SK-N-SH (cell line): ENCODE data around the gene NDUFAF8. TPM values are rescaled to one million over a fixed set of nuclear protein-coding genes. Genes with fewer than 3 reads are reported as not detected.

Experiments used
- CTCF ChIA-PET: fragments of 300-600, 350-600 bp; formaldehyde crosslinking; extraction: SDS; loops from one replicate; lab custom pipeline; 2021; lab: Yijun Ruan, JAX
- POLR2A ChIA-PET: fragments of 350-600 bp; sonication (Branson Sonifier 250); formaldehyde crosslinking; extraction: SDS; loops from one replicate; lab custom pipeline; 2020; ENCODE audit warnings: antibody characterized with exemption, inconsistent platforms; lab: Yijun Ruan, JAX
- DNase-seq: peaks from one replicate; pipeline ENCODE4 v3.0.0; 2012
- H2AFZ ChIP-seq: fragments of 200-600 bp; sonication (generic); 2 replicates; pipeline ENCODE4 v1.8.1; 2016; ENCODE audit warnings: antibody characterized with exemption, mild to moderate bottlenecking, low read depth
- H3F3A ChIP-seq: fragments of 200-600 bp; sonication (generic); replicated peaks from 2 replicates; pipeline ENCODE3; 2016; ENCODE audit warnings: antibody characterized with exemption, mild to moderate bottlenecking; ENCODE audit not compliant: insufficient read depth
- H3K27ac ChIP-seq, 2 experiments: fragments of 200-500 bp in 1 of 2; fragments of 200-600 bp in 1 of 2; sonication (Bioruptor generic) in 1 of 2; sonication (generic), shearing (Covaris generic) in 1 of 2; 2 replicates each; pipeline versions ENCODE4 v1.5.1 to v1.6.1; 2014 to 2016; ENCODE audit warnings: low read depth in 2 of 2, inconsistent platforms in 1 of 2, low read length in 1 of 2, mild to moderate bottlenecking in 1 of 2, mixed read lengths in 1 of 2
- H3K27me3 ChIP-seq: fragments of 200-600 bp; sonication (generic), shearing (Covaris generic); 2 replicates; pipeline ENCODE4 v1.6.1; 2016; ENCODE audit warnings: mixed run types; ENCODE audit not compliant: insufficient read depth
- H3K36me3 ChIP-seq, 2 experiments: fragments of 200-500 bp in 1 of 2; fragments of 200-600 bp in 1 of 2; sonication (Bioruptor generic) in 1 of 2; sonication (generic) in 1 of 2; replicated peaks in 1 of 2; 2 replicates each; pipeline versions ENCODE3 to v1.5.1; 2014 to 2016; ENCODE audit warnings: low read length in 1 of 2, mild to moderate bottlenecking in 1 of 2; ENCODE audit not compliant: insufficient read depth in 2 of 2, control insufficient read depth in 1 of 2
- H3K4me1 ChIP-seq, 2 experiments: fragments of 200-500 bp in 1 of 2; fragments of 200-600 bp in 1 of 2; sonication (Bioruptor generic) in 1 of 2; sonication (generic), shearing (Covaris generic) in 1 of 2; 2 replicates each; pipeline versions ENCODE4 v1.5.1 to v1.6.1; 2014 to 2016; ENCODE audit warnings: low read depth in 1 of 2, low read length in 1 of 2, mixed run types in 1 of 2; ENCODE audit not compliant: insufficient read depth in 2 of 2, control insufficient read depth in 1 of 2
- H3K4me2 ChIP-seq: fragments of 200-600 bp; sonication (generic), shearing (Covaris generic); 2 replicates; pipeline ENCODE4 v1.6.1; 2017; ENCODE audit warnings: mixed run types
- H3K4me3 ChIP-seq, 2 experiments: fragments of 200-500 bp in 1 of 2; fragments of 200-600 bp in 1 of 2; sonication (Bioruptor generic) in 1 of 2; sonication (generic), shearing (Covaris generic) in 1 of 2; 2 replicates each; pipeline versions ENCODE4 v1.5.1 to v1.8.1; 2014 to 2016; ENCODE audit warnings: low read depth in 2 of 2, inconsistent platforms in 1 of 2, low read length in 1 of 2, mild to moderate bottlenecking in 1 of 2, mixed read lengths in 1 of 2, moderate library complexity in 1 of 2
- H3K79me2 ChIP-seq: fragments of 200-600 bp; sonication (generic); 2 replicates; pipeline ENCODE4 v1.8.1; 2017; ENCODE audit warnings: mild to moderate bottlenecking; ENCODE audit not compliant: insufficient read depth
- H3K9ac ChIP-seq: fragments of 200-600 bp; sonication (generic); 2 replicates; pipeline ENCODE4 v1.6.1; 2017; ENCODE audit warnings: mixed run types
- H3K9me2 ChIP-seq: fragments of 200-600 bp; sonication (generic); 2 replicates; pipeline ENCODE4 v1.6.1; 2017; ENCODE audit warnings: mixed run types
- H3K9me3 ChIP-seq: fragments of 200-600 bp; sonication (generic); 2 replicates; pipeline ENCODE4 v1.6.1; 2017; ENCODE audit warnings: mixed run types, mild to moderate bottlenecking, moderate library complexity
- H4K20me1 ChIP-seq: fragments of 200-600 bp; sonication (generic); 2 replicates; pipeline ENCODE4 v1.6.1; 2017; ENCODE audit warnings: mild to moderate bottlenecking, mixed run types; ENCODE audit not compliant: insufficient read depth
- ELF1 ChIP-seq: IDR thresholded peaks from 2 replicates; pipeline ENCODE4 v1.4.0; 2012
- EP300 ChIP-seq, 2 experiments: IDR thresholded peaks; 2 replicates each; pipeline versions ENCODE4 v1.4.0 to v1.6.1; 2012; ENCODE audit warnings: borderline replicate concordance in 1 of 2, low read depth in 1 of 2, low read length in 1 of 2
- FOSL2 ChIP-seq: IDR thresholded peaks from 2 replicates; pipeline ENCODE4 v1.4.0; 2012; ENCODE audit warnings: low read depth, mild to moderate bottlenecking, moderate library complexity, borderline replicate concordance
- GABPA ChIP-seq: IDR thresholded peaks from 2 replicates; pipeline ENCODE4 v1.4.0; 2012; ENCODE audit warnings: low read depth, mild to moderate bottlenecking
- GATA2 ChIP-seq: sonication (generic); formaldehyde crosslinking; IDR thresholded peaks from 2 replicates; pipeline ENCODE4 v1.5.0; 2020; ENCODE audit warnings: mild to moderate bottlenecking, missing genetic modification reagents
- MXI1 ChIP-seq: IDR thresholded peaks from 2 replicates; pipeline ENCODE4 v1.6.1; 2012; ENCODE audit warnings: mild to moderate bottlenecking, low read depth, low read length, improper control_type of control experiment
- NFIC ChIP-seq: IDR thresholded peaks from 2 replicates; pipeline ENCODE4 v1.4.0; 2012; ENCODE audit warnings: borderline replicate concordance
- RAD21 ChIP-seq: IDR thresholded peaks from 2 replicates; pipeline ENCODE4 v1.6.1; 2012; ENCODE audit warnings: mild to moderate bottlenecking, low read length
- RXRA ChIP-seq: IDR thresholded peaks from 2 replicates; pipeline ENCODE4 v1.4.0; 2012; ENCODE audit warnings: low read depth, mild to moderate bottlenecking, borderline replicate concordance
- SIN3A ChIP-seq: IDR thresholded peaks from 2 replicates; pipeline ENCODE4 v1.6.1; 2012; ENCODE audit warnings: low read depth, mild to moderate bottlenecking, low read length, moderate library complexity, borderline replicate concordance
- SMC3 ChIP-seq: IDR thresholded peaks from 2 replicates; pipeline ENCODE4 v1.6.1; 2012; ENCODE audit warnings: low read depth, low read length, improper control_type of control experiment
- TAF1 ChIP-seq: IDR thresholded peaks from 2 replicates; pipeline ENCODE4 v1.6.1; 2012; ENCODE audit warnings: low read depth, mild to moderate bottlenecking, low read length, moderate library complexity, borderline replicate concordance
- TEAD4 ChIP-seq: IDR thresholded peaks from 2 replicates; pipeline ENCODE4 v1.4.0; 2012; ENCODE audit warnings: mild to moderate bottlenecking, borderline replicate concordance; ENCODE audit not compliant: insufficient read depth
- WGBS: methylation state at CpG from one replicate; pipeline ENCODE4 v1.1.6; 2017; ENCODE audit warnings: low lambda C conversion rate; 5-methylcytosine and 5-hydroxymethylcytosine counted together
- polyA plus RNA-seq, 3 experiments: library from polyadenylated mRNA; depleted of rRNA; stranded (reverse); fragments of >200 nt; gene quantifications; 2 replicates each; pipeline ENCODE4 v1.2.3, GENCODE V29; 2012
- TF ChIP-seq, protein P1 (sequence below): fragments of 150-350 bp; IDR thresholded peaks from 2 replicates; pipeline ENCODE4 v1.6.1; 2016; ENCODE audit warnings: mild to moderate bottlenecking, low read depth, low read length
- TF ChIP-seq, protein P2 (sequence below): IDR thresholded peaks from 2 replicates; pipeline ENCODE4 v1.4.0; 2012; ENCODE audit warnings: low read depth, borderline replicate concordance
- TF ChIP-seq, protein P3 (sequence below): IDR thresholded peaks from 2 replicates; pipeline ENCODE4 v1.6.1; 2012; ENCODE audit warnings: mild to moderate bottlenecking, low read depth, low read length, moderate library complexity
- TF ChIP-seq, protein P4 (sequence below): fragments of 150-350 bp; IDR thresholded peaks from 2 replicates; pipeline ENCODE4 v1.6.1; 2017; ENCODE audit warnings: antibody characterized with exemption, low read length, low read depth, borderline replicate concordance

NDUFAF8 gene
- polyA plus RNA-seq, 1 of the 3 experiments (the other 2 are of a cell fraction): 229 TPM

DNA sequence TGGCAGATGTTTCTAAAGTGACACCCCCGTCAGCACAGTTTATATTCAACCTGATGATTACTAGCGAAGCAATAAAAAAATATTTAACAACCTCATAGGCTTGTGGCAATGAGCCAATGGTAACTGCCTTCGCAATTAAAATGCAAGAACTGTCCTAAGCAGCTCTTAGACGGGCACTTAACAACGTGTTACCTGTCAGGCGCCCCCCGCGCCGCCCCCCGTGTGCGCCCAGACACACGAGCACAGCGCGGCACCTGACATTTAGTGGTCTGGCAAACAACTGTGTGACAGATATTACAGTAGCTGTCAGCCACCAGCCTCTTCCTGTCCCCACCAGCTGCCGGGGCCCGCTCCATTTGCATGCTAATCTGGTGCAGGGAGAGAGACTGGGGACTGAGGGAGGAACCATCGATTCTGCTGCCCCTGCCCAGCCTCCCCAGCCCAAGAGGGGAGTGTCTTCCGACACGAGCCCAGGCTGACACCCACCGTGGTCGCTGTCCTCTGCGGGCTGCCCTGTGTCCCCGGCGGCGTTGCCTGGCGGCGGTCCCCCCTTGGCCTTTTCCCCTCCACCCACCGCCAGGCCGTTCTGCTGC is 12.7 kb downstream of the NDUFAF8 start:
- H3K4me1 ChIP-seq: peaks cover 0 to 27% of the 10 kb centered on the region in 2 experiments; a peak in 1 of 4 replicates
- H3K36me3 ChIP-seq: peaks cover 39 to 41% of the 10 kb centered on the region in 2 experiments
- DNase-seq: no peak
- CTCF ChIA-PET: interaction anchor here (1.0 to 11.3 kb wide), 12 partner anchors 10 to 770 kb away, joined by 3 to 140 read pairs (median 7); partner anchors contain the start of genes NDUFAF8 and TEPSIN
- WGBS: 91% methylated on average over 28 of the region's 29 CpGs
- H3K9me3 ChIP-seq: no peaks in the 10 kb centered on the region
- H3F3A ChIP-seq: no peaks in the 10 kb centered on the region
- no peaks in the 10 kb centered on the region for H3K27me3 ChIP-seq
- H3K9me2 ChIP-seq: no peaks in the 10 kb centered on the region
- H3K79me2 ChIP-seq: peaks cover 13% of the 10 kb centered on the region; the same call in 1 of the 2 replicates
- no peak overlapping the region for H3K9ac ChIP-seq
- no peak overlapping the region for H3K4me2 ChIP-seq
- peaks cover 6% of the 10 kb centered on the region; the same call in 1 of the 2 replicates for H4K20me1 ChIP-seq
- no peak overlapping the region for H3K4me3 ChIP-seq
- peak overlapping the region in 1 of 2 experiments; percentile 62; a peak in 2 of 4 replicates for H3K27ac ChIP-seq
- H2AFZ ChIP-seq: no peak overlapping the region
- TF ChIP-seq GABPA: no peak
- TF ChIP-seq MXI1: peak; percentile 28; the same call in 1 of the 2 replicates
- POLR2A ChIA-PET: no interaction called here

DNA sequence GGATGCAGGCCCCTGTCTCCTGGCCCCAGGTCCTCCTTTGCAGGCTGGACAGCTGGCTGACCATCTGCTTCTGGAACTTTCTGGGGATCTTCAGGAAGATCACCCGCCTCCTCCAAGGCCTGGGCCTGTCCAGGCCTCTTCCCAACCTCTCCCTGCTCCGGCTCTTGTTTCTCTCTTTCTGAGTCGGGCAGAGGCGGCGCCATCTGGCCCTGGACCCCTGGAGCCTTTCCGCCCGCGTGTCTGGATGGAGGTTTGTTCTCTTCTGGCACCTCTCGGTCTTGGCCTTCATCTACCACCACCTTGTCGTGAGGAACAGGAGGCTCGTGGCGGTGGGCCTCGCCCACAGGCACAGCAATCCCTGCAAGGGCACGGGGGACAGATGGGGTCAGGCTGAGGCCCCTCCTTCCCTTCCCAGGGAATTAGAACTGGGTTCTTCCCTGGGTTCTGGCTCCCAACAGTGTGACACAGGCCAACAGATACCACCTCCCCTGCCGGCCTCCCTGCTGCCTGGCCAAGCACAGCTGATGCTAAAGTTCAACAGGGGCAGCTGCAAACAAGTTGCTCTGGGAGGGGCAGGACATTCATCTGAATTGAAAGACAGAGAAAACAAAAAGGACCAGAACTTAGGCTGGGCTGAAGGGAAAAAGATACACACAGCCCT is 13.3 kb downstream of the NDUFAF8 start:
- Histone ChIP-seq H3K27me3 (no peaks in the 10 kb centered on the region), H3K79me2 (peaks cover 13% of the 10 kb centered on the region; the same call in 1 of the 2 replicates), H3K27ac (peak overlapping the region in 1 of 2 experiments; percentile 62; a peak in 2 of 4 replicates), H3K4me3 (no peak overlapping the region), H2AFZ (no peak overlapping the region), H3K4me1 (peaks cover 0 to 27% of the 10 kb centered on the region in 2 experiments; a peak in 1 of 4 replicates), H3K4me2 (no peak overlapping the region), H4K20me1 (peaks cover 7% of the 10 kb centered on the region; the same call in 1 of the 2 replicates), H3K9me3 (no peaks in the 10 kb centered on the region), H3K9me2 (no peaks in the 10 kb centered on the region), H3K9ac (no peak overlapping the region), H3F3A (no peaks in the 10 kb centered on the region), H3K36me3 (peaks cover 36 to 40% of the 10 kb centered on the region in 2 experiments)
- ChIA-PET CTCF (interaction anchor here (0.6 to 11.3 kb wide), 72 partner anchors 10 to 769 kb away, joined by 3 to 140 read pairs (median 4); partner anchors contain the start of genes BAHCC1, CEP131, FAAP100 and NDUFAF8), POLR2A (interaction anchor here (1.3 kb wide), 1 partner anchor 232 kb away, joined by 5 read pairs; no protein-coding TSS in a partner anchor)
- no peak for DNase-seq
- WGBS: 88% methylated on average over 15 of the region's 15 CpGs
- no peak for TF ChIP-seq NFIC
- no peak for TF ChIP-seq SIN3A
- TF ChIP-seq, protein P1, sequence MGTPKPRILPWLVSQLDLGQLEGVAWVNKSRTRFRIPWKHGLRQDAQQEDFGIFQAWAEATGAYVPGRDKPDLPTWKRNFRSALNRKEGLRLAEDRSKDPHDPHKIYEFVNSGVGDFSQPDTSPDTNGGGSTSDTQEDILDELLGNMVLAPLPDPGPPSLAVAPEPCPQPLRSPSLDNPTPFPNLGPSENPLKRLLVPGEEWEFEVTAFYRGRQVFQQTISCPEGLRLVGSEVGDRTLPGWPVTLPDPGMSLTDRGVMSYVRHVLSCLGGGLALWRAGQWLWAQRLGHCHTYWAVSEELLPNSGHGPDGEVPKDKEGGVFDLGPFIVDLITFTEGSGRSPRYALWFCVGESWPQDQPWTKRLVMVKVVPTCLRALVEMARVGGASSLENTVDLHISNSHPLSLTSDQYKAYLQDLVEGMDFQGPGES: no peak
- no peak for TF ChIP-seq RXRA
- TF ChIP-seq GATA2 (CRISPR knock-in tag): no peak
- no peak for TF ChIP-seq SMC3
- TF ChIP-seq TEAD4: no peak
- TF ChIP-seq, protein P2, sequence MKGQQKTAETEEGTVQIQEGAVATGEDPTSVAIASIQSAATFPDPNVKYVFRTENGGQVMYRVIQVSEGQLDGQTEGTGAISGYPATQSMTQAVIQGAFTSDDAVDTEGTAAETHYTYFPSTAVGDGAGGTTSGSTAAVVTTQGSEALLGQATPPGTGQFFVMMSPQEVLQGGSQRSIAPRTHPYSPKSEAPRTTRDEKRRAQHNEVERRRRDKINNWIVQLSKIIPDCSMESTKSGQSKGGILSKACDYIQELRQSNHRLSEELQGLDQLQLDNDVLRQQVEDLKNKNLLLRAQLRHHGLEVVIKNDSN: no peak
- TF ChIP-seq RAD21: no peak
- TF ChIP-seq, protein P3, sequence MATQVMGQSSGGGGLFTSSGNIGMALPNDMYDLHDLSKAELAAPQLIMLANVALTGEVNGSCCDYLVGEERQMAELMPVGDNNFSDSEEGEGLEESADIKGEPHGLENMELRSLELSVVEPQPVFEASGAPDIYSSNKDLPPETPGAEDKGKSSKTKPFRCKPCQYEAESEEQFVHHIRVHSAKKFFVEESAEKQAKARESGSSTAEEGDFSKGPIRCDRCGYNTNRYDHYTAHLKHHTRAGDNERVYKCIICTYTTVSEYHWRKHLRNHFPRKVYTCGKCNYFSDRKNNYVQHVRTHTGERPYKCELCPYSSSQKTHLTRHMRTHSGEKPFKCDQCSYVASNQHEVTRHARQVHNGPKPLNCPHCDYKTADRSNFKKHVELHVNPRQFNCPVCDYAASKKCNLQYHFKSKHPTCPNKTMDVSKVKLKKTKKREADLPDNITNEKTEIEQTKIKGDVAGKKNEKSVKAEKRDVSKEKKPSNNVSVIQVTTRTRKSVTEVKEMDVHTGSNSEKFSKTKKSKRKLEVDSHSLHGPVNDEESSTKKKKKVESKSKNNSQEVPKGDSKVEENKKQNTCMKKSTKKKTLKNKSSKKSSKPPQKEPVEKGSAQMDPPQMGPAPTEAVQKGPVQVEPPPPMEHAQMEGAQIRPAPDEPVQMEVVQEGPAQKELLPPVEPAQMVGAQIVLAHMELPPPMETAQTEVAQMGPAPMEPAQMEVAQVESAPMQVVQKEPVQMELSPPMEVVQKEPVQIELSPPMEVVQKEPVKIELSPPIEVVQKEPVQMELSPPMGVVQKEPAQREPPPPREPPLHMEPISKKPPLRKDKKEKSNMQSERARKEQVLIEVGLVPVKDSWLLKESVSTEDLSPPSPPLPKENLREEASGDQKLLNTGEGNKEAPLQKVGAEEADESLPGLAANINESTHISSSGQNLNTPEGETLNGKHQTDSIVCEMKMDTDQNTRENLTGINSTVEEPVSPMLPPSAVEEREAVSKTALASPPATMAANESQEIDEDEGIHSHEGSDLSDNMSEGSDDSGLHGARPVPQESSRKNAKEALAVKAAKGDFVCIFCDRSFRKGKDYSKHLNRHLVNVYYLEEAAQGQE: no peak
- TF ChIP-seq EP300 (IDR thresholded peaks at IDR 0.05; ENCODE audit: borderline replicate concordance in 1 of 2, low read depth in 1 of 2, low read length in 1 of 2): no peak
- no peak for TF ChIP-seq FOSL2
- TF ChIP-seq, protein P4, sequence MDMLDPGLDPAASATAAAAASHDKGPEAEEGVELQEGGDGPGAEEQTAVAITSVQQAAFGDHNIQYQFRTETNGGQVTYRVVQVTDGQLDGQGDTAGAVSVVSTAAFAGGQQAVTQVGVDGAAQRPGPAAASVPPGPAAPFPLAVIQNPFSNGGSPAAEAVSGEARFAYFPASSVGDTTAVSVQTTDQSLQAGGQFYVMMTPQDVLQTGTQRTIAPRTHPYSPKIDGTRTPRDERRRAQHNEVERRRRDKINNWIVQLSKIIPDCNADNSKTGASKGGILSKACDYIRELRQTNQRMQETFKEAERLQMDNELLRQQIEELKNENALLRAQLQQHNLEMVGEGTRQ: no peak
- TF ChIP-seq ELF1: no peak
- TF ChIP-seq TAF1: no peak
